HEK293 (cell line): Measurements from ENCODE around the gene CLTC.

Experiments
- HOXA7 ChIP-seq: sonication (generic); formaldehyde crosslinking; IDR thresholded peaks from 2 replicates; pipeline ENCODE4 v1.8.1; 2022; ENCODE audit warnings: missing genetic modification reagents, borderline replicate concordance
- YY1 ChIP-seq: fragments of 450-650 bp; formaldehyde crosslinking; IDR thresholded peaks from 2 replicates; pipeline ENCODE4 v1.5.1; 2018; ENCODE audit warnings: missing biosample characterization, missing genetic modification characterization
- TF ChIP-seq, protein P1 (sequence below): fragments of 450-650 bp; formaldehyde crosslinking; IDR thresholded peaks from 2 replicates; pipeline ENCODE4 v1.5.1; 2016; ENCODE audit warnings: missing biosample characterization, missing genetic modification characterization
- TF ChIP-seq, protein P2 (sequence below): fragments of 450-650 bp; formaldehyde crosslinking; IDR thresholded peaks from 2 replicates; pipeline ENCODE4 v1.5.1; 2016; ENCODE audit warnings: missing biosample characterization, missing genetic modification characterization

DNA sequence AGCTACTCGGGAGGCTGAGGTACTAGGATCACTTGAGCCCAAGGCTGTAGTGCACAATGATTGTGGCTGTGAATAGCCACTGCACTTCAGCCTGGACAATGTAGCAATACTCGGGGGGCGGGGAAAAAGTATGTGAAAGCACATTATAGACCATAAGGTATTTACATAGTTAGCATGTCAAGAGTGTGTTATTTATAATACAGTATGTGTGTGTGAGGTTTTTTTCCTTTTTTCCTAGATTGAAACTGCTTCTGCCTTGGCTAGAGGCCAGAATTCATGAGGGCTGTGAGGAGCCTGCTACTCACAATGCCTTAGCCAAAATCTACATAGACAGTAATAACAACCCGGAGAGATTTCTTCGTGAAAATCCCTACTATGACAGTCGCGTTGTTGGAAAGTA, 57.0 kb downstream of the CLTC start:
- TF ChIP-seq, protein P1, sequence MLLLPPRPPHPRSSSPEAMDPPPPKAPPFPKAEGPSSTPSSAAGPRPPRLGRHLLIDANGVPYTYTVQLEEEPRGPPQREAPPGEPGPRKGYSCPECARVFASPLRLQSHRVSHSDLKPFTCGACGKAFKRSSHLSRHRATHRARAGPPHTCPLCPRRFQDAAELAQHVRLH (tag by site-specific recombination) = no peak
- TF ChIP-seq, protein P2, sequence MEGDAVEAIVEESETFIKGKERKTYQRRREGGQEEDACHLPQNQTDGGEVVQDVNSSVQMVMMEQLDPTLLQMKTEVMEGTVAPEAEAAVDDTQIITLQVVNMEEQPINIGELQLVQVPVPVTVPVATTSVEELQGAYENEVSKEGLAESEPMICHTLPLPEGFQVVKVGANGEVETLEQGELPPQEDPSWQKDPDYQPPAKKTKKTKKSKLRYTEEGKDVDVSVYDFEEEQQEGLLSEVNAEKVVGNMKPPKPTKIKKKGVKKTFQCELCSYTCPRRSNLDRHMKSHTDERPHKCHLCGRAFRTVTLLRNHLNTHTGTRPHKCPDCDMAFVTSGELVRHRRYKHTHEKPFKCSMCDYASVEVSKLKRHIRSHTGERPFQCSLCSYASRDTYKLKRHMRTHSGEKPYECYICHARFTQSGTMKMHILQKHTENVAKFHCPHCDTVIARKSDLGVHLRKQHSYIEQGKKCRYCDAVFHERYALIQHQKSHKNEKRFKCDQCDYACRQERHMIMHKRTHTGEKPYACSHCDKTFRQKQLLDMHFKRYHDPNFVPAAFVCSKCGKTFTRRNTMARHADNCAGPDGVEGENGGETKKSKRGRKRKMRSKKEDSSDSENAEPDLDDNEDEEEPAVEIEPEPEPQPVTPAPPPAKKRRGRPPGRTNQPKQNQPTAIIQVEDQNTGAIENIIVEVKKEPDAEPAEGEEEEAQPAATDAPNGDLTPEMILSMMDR (tag by site-specific recombination) = no peak
- no peak for TF ChIP-seq YY1 (tag by site-specific recombination)
- no peak for TF ChIP-seq HOXA7 (CRISPR knock-in tag)
